ENCODE measurements around the gene HAUS6.

DNA sequence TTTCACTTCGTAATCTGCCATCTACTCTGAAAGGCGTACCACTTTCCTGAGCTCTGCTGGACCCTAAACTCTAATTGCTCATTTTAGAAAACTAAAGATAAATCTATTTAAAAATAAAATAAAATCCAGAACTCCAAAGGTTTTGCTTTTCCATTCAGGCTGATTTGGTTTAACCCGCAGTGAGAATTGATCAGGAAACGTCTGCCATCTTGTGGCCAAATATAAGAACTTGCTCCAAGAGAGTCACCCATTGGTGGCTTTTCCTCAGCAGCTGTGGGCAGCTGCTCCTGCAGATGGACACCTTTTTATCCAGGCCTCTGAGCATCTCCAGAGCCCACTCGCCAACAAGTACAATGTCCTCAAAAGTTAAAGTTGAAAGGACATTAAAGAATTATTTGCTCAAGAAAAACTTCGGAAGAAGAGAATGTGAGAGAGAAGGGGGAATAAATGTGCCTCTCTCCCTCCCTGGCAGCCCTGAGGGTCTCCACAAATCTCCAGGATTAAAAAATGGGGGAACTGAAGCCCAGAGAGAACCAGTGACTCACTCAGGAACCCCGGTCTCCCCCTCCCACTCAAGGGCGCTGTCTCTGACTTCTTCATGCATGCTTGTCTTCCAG is 73.8 kb downstream of the HAUS6 start:
- TF ChIP-seq, protein P1, sequence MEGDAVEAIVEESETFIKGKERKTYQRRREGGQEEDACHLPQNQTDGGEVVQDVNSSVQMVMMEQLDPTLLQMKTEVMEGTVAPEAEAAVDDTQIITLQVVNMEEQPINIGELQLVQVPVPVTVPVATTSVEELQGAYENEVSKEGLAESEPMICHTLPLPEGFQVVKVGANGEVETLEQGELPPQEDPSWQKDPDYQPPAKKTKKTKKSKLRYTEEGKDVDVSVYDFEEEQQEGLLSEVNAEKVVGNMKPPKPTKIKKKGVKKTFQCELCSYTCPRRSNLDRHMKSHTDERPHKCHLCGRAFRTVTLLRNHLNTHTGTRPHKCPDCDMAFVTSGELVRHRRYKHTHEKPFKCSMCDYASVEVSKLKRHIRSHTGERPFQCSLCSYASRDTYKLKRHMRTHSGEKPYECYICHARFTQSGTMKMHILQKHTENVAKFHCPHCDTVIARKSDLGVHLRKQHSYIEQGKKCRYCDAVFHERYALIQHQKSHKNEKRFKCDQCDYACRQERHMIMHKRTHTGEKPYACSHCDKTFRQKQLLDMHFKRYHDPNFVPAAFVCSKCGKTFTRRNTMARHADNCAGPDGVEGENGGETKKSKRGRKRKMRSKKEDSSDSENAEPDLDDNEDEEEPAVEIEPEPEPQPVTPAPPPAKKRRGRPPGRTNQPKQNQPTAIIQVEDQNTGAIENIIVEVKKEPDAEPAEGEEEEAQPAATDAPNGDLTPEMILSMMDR (IDR thresholded peaks at IDR 0.05; ENCODE audit: low read length): peak; percentile 39
- no peak for TF ChIP-seq EZH2 (optimal IDR thresholded peaks at IDR 0.05; ENCODE audit: low read depth, low read length)
- TF ChIP-seq EZH2phosphoT487 (IDR thresholded peaks at IDR 0.05; ENCODE audit: low read length): no peak
